GM18499 (cell line): ENCODE results near the gene PACS1.
"Not testable (repeated sequence)": the region's sequence is repeated elsewhere in the genome, so short reads cannot be mapped to it uniquely, and the experiment has no call there.

Experiments
- ATAC-seq: cut with Tn5 transposase; IDR thresholded peaks from one replicate; pipeline ENCODE4 v1.9.1; 2021; ENCODE audit warnings: moderate number of reproducible peaks; ENCODE audit not compliant: insufficient read depth, unreplicated experiment

The PACS1 gene

GRCh38 chr11:66239511-66239910, 169.4 kb downstream of the PACS1 start:
- no peak for ATAC-seq

GRCh38 chr11:66239998-66240780, 170.1 kb downstream of the PACS1 start:
- ATAC-seq, result no peak

GRCh38 chr11:66240781-66241136, 170.7 kb downstream of the PACS1 start:
- ATAC-seq, result no peak

GRCh38 chr11:66242095-66242765, 172.2 kb downstream of the PACS1 start:
- ATAC-seq, result no peak

GRCh38 chr11:66243782-66244535, 173.9 kb downstream of the PACS1 start:
- no peak for ATAC-seq

- no peak for ATAC-seq
Measured at GRCh38 chr11:66247295-66247694, 177.2 kb downstream of the PACS1 start.

- ATAC-seq, result no peak
Measured at GRCh38 chr11:66247801-66248200, 177.7 kb downstream of the PACS1 start.

GRCh38 chr11:66248903-66249302, 178.8 kb downstream of the PACS1 start:
- no peak for ATAC-seq

GRCh38 chr11:66251809-66252208, 181.7 kb downstream of the PACS1 start:
- ATAC-seq, result no peak

GRCh38 chr11:66253081-66253480, 183.0 kb downstream of the PACS1 start:
- ATAC-seq, result not testable (repeated sequence)

- ATAC-seq, result no peak
Measured at GRCh38 chr11:66258473-66258893, 188.4 kb downstream of the PACS1 start.

- no peak for ATAC-seq
Measured at GRCh38 chr11:66259225-66259624, 189.2 kb downstream of the PACS1 start.

- no peak for ATAC-seq
Measured at GRCh38 chr11:66259956-66260355, 189.9 kb downstream of the PACS1 start.

- ATAC-seq, result no peak
Measured at GRCh38 chr11:66261578-66261977, 191.5 kb downstream of the PACS1 start.

- ATAC-seq, result no peak
Measured at GRCh38 chr11:66262191-66262590, 192.1 kb downstream of the PACS1 start.

GRCh38 chr11:66262696-66263095, 192.6 kb downstream of the PACS1 start:
- ATAC-seq, result no peak

GRCh38 chr11:66263231-66263630, 193.2 kb downstream of the PACS1 start:
- no peak for ATAC-seq

- no peak for ATAC-seq
Measured at GRCh38 chr11:66263785-66264184, 193.7 kb downstream of the PACS1 start.

GRCh38 chr11:66264383-66264782, 194.3 kb downstream of the PACS1 start:
- no peak for ATAC-seq

- ATAC-seq, result no peak
Measured at GRCh38 chr11:66264914-66265313, 194.8 kb downstream of the PACS1 start.
